GM12874 (cell line): ENCODE data around the gene MEIOSIN.

Experiments used
- TF ChIP-seq, protein P1 (sequence below): IDR thresholded peaks from 2 replicates; pipeline ENCODE4 v1.5.1; 2011; ENCODE audit warnings: low read depth, mild to moderate bottlenecking, control low read depth, low read length, moderate library complexity; ENCODE audit not compliant: insufficient read depth

MEIOSIN gene

DNA sequence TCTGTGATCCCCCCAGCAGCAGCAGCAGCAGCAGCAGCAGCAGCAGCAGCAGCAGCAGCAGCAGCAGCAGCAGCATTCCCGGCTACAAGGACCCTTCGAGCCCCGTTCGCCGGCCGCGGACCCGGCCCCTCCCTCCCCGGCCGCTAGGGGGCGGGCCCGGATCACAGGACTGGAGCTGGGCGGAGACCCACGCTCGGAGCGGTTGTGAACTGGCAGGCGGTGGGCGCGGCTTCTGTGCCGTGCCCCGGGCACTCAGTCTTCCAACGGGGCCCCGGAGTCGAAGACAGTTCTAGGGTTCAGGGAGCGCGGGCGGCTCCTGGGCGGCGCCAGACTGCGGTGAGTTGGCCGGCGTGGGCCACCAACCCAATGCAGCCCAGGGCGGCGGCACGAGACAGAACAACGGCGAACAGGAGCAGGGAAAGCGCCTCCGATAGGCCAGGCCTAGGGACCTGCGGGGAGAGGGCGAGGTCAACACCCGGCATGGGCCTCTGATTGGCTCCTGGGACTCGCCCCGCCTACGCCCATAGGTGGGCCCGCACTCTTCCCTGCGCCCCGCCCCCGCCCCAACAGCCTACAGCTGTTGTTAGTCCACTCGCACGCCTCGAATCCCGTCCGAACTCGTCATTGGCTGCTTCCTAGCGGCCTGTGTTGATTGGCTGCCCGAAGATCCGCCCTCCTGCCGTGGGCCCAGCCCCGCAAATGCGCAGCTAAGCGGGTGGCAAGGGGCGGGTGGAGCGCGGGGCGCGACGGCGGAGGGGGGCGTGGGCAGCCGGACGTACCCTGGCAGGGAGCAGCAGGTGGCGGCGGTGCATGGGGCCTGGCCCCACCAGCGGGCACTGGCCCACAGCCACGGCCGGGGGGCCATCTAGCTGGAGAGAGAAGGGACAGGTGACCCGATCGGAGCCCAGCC, 37.2 kb downstream of the MEIOSIN start:
- TF ChIP-seq, protein P1, sequence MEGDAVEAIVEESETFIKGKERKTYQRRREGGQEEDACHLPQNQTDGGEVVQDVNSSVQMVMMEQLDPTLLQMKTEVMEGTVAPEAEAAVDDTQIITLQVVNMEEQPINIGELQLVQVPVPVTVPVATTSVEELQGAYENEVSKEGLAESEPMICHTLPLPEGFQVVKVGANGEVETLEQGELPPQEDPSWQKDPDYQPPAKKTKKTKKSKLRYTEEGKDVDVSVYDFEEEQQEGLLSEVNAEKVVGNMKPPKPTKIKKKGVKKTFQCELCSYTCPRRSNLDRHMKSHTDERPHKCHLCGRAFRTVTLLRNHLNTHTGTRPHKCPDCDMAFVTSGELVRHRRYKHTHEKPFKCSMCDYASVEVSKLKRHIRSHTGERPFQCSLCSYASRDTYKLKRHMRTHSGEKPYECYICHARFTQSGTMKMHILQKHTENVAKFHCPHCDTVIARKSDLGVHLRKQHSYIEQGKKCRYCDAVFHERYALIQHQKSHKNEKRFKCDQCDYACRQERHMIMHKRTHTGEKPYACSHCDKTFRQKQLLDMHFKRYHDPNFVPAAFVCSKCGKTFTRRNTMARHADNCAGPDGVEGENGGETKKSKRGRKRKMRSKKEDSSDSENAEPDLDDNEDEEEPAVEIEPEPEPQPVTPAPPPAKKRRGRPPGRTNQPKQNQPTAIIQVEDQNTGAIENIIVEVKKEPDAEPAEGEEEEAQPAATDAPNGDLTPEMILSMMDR = peak; percentile 94

DNA sequence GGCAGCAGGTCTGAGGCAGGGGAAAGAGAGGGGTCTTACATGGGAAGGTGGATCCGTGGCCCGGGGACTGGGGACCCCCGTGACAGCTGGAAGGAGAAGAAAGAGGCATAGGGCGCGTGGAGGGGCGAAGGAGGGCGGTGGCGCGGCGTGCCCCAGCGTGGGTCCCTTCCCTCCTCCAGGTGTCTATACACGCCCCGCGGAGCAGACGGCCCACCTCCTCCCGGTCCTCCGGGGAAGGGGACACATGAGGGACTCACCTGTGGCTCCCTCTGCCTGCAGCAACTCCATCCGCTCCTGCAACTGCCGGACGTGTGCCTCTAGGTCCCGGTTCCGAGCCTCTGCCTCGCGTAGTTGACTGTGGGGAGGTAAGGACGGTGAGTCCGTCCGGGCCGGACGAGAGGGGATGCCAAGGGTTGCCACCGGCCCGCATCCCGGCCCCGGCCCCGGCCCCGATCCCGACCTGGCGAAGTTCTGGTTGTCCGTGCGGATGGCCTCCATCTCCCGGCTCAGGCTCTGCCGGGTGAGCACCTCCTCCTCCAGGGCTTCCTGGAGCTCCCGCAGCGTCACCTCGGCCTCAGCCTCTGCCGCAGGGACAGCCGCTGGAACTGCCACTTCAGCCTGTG, 38.2 kb downstream of the MEIOSIN start:
- TF ChIP-seq, protein P1 = no peak

DNA sequence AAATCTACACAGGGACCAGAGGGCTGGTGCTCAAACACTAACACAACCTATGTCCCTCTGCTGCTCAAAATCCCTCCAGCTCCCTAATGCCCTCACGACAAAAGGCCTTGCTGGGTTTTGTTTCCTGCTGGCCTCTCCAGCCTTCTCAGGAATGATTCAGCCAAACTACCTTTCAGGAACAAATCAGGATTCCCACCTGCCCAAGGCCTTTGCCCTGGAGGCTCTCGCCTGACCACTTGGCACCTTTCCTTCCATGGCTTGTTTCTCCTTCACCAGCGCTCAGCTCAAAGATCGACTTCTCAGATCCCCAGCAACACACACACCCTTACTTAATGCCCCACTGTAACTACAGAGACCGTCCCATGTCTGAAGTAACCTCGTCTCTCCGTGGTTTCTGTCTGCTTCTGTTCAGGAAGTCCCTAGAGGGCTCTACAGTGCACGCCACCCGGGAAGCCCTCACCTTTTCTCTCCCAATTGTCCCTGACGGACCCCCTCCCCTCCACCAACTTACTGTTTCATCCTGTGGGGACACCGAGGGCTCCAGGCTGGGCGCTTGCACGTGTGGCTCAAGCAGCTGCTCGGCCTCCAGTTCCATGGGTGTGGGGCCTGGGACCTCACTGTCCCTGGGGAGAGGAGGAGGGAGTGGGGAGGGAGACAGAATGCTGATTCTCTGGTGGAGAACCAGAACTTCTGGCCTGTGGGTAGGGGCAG, 39.0 kb downstream of the MEIOSIN start:
- TF ChIP-seq, protein P1 = no peak

DNA sequence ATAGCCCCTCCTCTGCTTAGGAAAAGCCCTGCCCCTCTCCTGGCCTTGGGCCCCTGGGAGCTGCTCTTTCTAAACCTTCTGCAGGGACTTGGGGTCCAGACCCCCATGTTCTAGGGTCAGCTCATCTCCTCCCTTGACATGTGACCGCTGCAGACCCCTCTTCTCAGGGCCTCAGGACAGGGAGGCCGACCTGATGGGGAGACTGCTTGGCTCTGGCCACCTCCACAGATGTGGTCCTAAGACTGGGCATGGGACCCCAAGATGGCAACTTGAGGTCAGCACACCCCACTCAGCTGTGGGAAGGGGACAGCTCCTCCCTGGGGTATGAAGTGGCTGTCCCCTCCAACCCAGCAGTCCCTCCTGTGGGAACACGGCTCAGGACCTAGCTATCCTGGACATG, 39.7 kb downstream of the MEIOSIN start:
- TF ChIP-seq, protein P1 = no peak

GRCh38 chr19:45773384-45773783, 40.1 kb downstream of the MEIOSIN start:
- TF ChIP-seq, protein P1 = no peak

GRCh38 chr19:45774765-45775164, 41.5 kb downstream of the MEIOSIN start:
- TF ChIP-seq, protein P1 = peak; percentile 22; the same call in 1 of the 2 replicates

GRCh38 chr19:45777395-45777961, 44.2 kb downstream of the MEIOSIN start:
- TF ChIP-seq, protein P1 = no peak
